Endothelial cell of umbilical vein (primary cell): ENCODE data around the gene LOXL1. TPM values are rescaled to one million over a fixed set of nuclear protein-coding genes. Genes with fewer than 3 reads are reported as not detected.

Experiments
- Bru-seq: library from RNA; stranded (reverse); fragments of 400-500 nt; gene quantifications from one replicate; lab custom pipeline; 2021; lab: Mats Ljungman, UMichigan
- BruChase-seq, 2 experiments: library from RNA; stranded (reverse); fragments of 400-500 nt; gene quantifications; one replicate each; lab custom pipeline; 2021; lab: Mats Ljungman, UMichigan
- BruUV-seq: library from RNA; stranded (reverse); fragments of 400-500 nt; replicated peaks from 2 replicates; lab custom pipeline; 2021; lab: Mats Ljungman, UMichigan
- CTCF ChIA-PET: fragments of 300-600, 350-600 bp; sonication (Branson Sonifier 250); formaldehyde crosslinking; loops from one replicate; lab custom pipeline; 2021; ENCODE audit warnings: antibody characterized with exemption, inconsistent platforms; lab: Charles Lee
- POLR2A ChIA-PET: fragments of 300-600, 350-600 bp; sonication (Branson Sonifier 250); formaldehyde crosslinking; loops from one replicate; lab custom pipeline; 2021; ENCODE audit warnings: antibody characterized with exemption, inconsistent platforms; lab: Charles Lee
- DNase-seq: peaks from one replicate; pipeline ENCODE4 v3.0.0-alpha.2; 2011; ENCODE audit warnings: low read depth, low spot score
- FAIRE-seq: peaks from 2 replicates; lab custom pipeline; 2011; peaks lifted over from hg19 to GRCh38; lab: Jason Lieb, UNC
- H2AFZ ChIP-seq: 2 replicates; pipeline ENCODE4 v1.6.0; 2012; ENCODE audit warnings: low read depth, low read length, control low read depth, inconsistent platforms
- H3K27ac ChIP-seq: 2 replicates; pipeline ENCODE4 v1.5.1; 2011; ENCODE audit warnings: low read depth, mild to moderate bottlenecking, control low read depth, low read length, moderate library complexity; ENCODE audit not compliant: insufficient read depth
- H3K27me3 ChIP-seq, 2 experiments: 2 replicates each; pipeline versions ENCODE4 v1.6.0 to v1.6.1; 2011; ENCODE audit warnings: low read length in 2 of 2, mixed read lengths in 1 of 2; ENCODE audit not compliant: control insufficient read depth in 2 of 2, insufficient read depth in 2 of 2
- H3K36me3 ChIP-seq, 2 experiments: 2 replicates in 1 of 2; 3 replicates in 1 of 2; pipeline ENCODE4 v1.5.1; 2011; ENCODE audit warnings: low read length in 2 of 2, mild to moderate bottlenecking in 1 of 2, moderate library complexity in 1 of 2; ENCODE audit not compliant: control insufficient read depth in 2 of 2, insufficient read depth in 2 of 2; ENCODE audit errors: extremely low read depth in 1 of 2
- H3K4me1 ChIP-seq: 3 replicates; pipeline ENCODE4 v1.5.1; 2011; ENCODE audit warnings: mild to moderate bottlenecking, low read length; ENCODE audit not compliant: control insufficient read depth, insufficient read depth; ENCODE audit errors: extremely low read depth
- H3K4me2 ChIP-seq: 2 replicates; pipeline ENCODE4 v1.6.1; 2011; ENCODE audit warnings: low read length, control low read depth, mixed read lengths; ENCODE audit not compliant: insufficient read depth
- H3K4me3 ChIP-seq, 3 experiments: fragments of 200-600 bp in 1 of 3; sonication (generic), shearing (Covaris generic) in 1 of 3; replicated peaks in 1 of 3; 2 replicates each; pipeline ENCODE4 v1.5.1; 2011 to 2016; ENCODE audit warnings: control low read depth in 3 of 3, low read length in 3 of 3, mild to moderate bottlenecking in 2 of 3, inconsistent platforms in 1 of 3, low read depth in 1 of 3, moderate library complexity in 1 of 3; ENCODE audit not compliant: insufficient read depth in 1 of 3
- H3K79me2 ChIP-seq: 2 replicates; pipeline ENCODE4 v1.6.0; 2012; ENCODE audit warnings: low read length, inconsistent platforms; ENCODE audit not compliant: control insufficient read depth, insufficient read depth
- H3K9ac ChIP-seq: replicated peaks from 2 replicates; pipeline ENCODE3; 2011; ENCODE audit warnings: low read length, control low read depth; ENCODE audit not compliant: insufficient read depth; ENCODE audit errors: extremely low read depth
- H3K9me1 ChIP-seq: replicated peaks from 3 replicates; pipeline ENCODE4 v1.6.0; 2011; ENCODE audit warnings: mild to moderate bottlenecking, low read length; ENCODE audit not compliant: control insufficient read depth, insufficient read depth; ENCODE audit errors: extremely low read depth
- H3K9me3 ChIP-seq: replicated peaks from 2 replicates; pipeline ENCODE4 v1.5.1; 2012; ENCODE audit warnings: low read length, inconsistent platforms; ENCODE audit not compliant: control insufficient read depth, insufficient read depth
- H4K20me1 ChIP-seq: replicated peaks from 2 replicates; pipeline ENCODE3; 2011; ENCODE audit warnings: mild to moderate bottlenecking, low read length; ENCODE audit not compliant: control insufficient read depth, insufficient read depth; ENCODE audit errors: extremely low read depth
- FOS ChIP-seq: IDR thresholded peaks from 2 replicates; pipeline ENCODE4 v1.6.1; 2011; ENCODE audit warnings: mild to moderate bottlenecking, low read length, moderate library complexity, borderline replicate concordance; ENCODE audit not compliant: insufficient read depth
- JUN ChIP-seq: IDR thresholded peaks from 2 replicates; pipeline ENCODE4 v1.6.1; 2011; ENCODE audit warnings: borderline replicate concordance, low read depth; ENCODE audit not compliant: insufficient read length, insufficient read depth
- MYC ChIP-seq: IDR thresholded peaks from one replicate; pipeline ENCODE4 v1.6.1; 2011; ENCODE audit warnings: mild to moderate bottlenecking, low read depth, low read length
- dilution Hi-C: fragments of 300-500 bp; cut with MboI; formaldehyde crosslinking; loops from one replicate; pipeline ENCODE4 v1.15.0; 2019; ENCODE audit warnings: low sequenced_read_pairs; ENCODE audit not compliant: extremely low pct_ligation_motif_present
- intact Hi-C: fragments of 100-400 bp; cut with micrococcal nuclease; formaldehyde crosslinking; loops from one replicate; pipeline ENCODE4 v1.10.0; 2022
- long read RNA-seq: library from polyadenylated mRNA; stranded (forward); transcript quantifications from one replicate; pipeline ENCODE4 v2.0.0, GENCODE V29; 2021
- polyA minus RNA-seq, 3 experiments: library from RNA; depleted of rRNA, polyadenylated mRNA; stranded (reverse); fragments of >200 nt; gene quantifications; 1 replicate in 1 of 3; 2 replicates in 2 of 3; pipeline ENCODE4 v1.2.3, GENCODE V29; 2011
- polyA plus RNA-seq, 4 experiments: library from polyadenylated mRNA; depleted of rRNA in 3 of 4; stranded (reverse) in 3 of 4; unstranded in 1 of 4; fragments of >200 nt; gene quantifications; 2 replicates each; pipeline versions ENCODE4 v1.2.1 to v1.2.3, GENCODE V29; 2011 to 2012; ENCODE audit warnings: missing spikeins in 1 of 4
- total RNA-seq: library from RNA; stranded (reverse); gene quantifications from 2 replicates; pipeline ENCODE4 v1.2.3, GENCODE V29; 2021
- TF ChIP-seq, protein P1 (sequence below), 2 donors: IDR thresholded peaks; 1 replicate in 1 of 2; 2 replicates in 1 of 2; pipeline ENCODE4 v1.5.1; 2011; ENCODE audit warnings: low read length in 2 of 2, mild to moderate bottlenecking in 2 of 2, moderate library complexity in 2 of 2, control low read depth in 1 of 2, inconsistent platforms in 1 of 2, low read depth in 1 of 2; ENCODE audit not compliant: insufficient read depth in 1 of 2; ENCODE audit errors: extremely low read depth in 1 of 2

LOXL1 gene, protein sequence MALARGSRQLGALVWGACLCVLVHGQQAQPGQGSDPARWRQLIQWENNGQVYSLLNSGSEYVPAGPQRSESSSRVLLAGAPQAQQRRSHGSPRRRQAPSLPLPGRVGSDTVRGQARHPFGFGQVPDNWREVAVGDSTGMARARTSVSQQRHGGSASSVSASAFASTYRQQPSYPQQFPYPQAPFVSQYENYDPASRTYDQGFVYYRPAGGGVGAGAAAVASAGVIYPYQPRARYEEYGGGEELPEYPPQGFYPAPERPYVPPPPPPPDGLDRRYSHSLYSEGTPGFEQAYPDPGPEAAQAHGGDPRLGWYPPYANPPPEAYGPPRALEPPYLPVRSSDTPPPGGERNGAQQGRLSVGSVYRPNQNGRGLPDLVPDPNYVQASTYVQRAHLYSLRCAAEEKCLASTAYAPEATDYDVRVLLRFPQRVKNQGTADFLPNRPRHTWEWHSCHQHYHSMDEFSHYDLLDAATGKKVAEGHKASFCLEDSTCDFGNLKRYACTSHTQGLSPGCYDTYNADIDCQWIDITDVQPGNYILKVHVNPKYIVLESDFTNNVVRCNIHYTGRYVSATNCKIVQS
- total RNA-seq (5.2 and 9.2 TPM in 2 replicates), polyA plus RNA-seq (14.4 and 19.3 TPM in 2 replicates), polyA minus RNA-seq (14.3 and 20.0 TPM in 2 replicates), Bru-seq, nascent RNA (percentile 28 among the genes with signal in this experiment), BruChase-seq, experiment 1, labeled RNA remaining after a 6-hour chase (percentile 27 among the genes with signal in this experiment), BruChase-seq, experiment 2, labeled RNA remaining after a 2-hour chase (percentile 29 among the genes with signal in this experiment)
- 10.3 TPM in 2 replicates for polyA plus RNA-seq (2011; cell fraction: cytosol; rRNA removed)
- polyA plus RNA-seq (2011; cell fraction: nucleus; rRNA removed), result 7.4 and 8.2 TPM in 2 replicates
- 16.3 and 32.2 TPM in 2 replicates for polyA plus RNA-seq (2012)
- 1.0 TPM for polyA minus RNA-seq (2011; cell fraction: cytosol; rRNA and poly(A)+ RNA removed)
- polyA minus RNA-seq (2011; cell fraction: nucleus; rRNA and poly(A)+ RNA removed), result 5.2 and 5.3 TPM in 2 replicates
- long read RNA-seq, transcript LOXL1-201 (7 exons, 2,351 nt), result major isoform, 31 of 31 reads
- long read RNA-seq, partial matches to known transcripts, result 0 of 31 reads
- long read RNA-seq, other reads (novel, unspliced or antisense), result 0 of 31 reads

DNA sequence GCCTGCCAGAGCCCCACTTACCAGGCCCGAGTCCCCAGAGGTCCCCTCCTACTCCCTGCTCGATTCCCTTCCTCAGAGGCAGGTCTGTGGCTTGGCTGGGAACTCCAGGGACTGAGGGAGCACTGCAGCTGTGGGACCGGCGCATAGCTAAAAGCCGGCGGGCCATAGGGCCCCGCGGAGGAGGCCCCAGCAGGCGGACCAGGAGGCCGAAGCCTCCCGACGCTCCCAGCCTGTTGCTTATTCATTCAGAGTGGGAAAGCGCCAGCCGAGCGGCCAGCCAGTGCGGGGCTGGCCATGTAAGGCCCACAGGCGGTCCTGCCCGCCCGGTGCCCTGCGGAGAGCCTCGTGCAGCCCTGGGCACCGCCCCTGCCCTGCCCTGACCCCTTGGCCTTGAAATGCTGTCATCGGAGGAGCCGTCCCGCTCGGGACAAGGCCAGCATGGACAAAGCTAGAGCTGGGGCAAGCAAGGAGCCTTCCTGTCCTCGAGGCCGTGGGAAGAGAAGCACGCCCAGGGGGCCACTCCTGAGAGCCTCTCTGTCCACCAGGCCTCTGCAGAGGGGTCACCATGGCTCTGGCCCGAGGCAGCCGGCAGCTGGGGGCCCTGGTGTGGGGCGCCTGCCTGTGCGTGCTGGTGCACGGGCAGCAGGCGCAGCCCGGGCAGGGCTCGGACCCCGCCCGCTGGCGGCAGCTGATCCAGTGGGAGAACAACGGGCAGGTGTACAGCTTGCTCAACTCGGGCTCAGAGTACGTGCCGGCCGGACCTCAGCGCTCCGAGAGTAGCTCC is at the start of gene LOXL1:
Gene LOXL1, plus strand, starts transcription at position 244 of the 784 bp plus-strand sequence. Its CDS starts 322 bp downstream, at position 566.
- Histone ChIP-seq H3K4me3 (peak within 1 kb of the TSS in 1 of 3 experiments; percentile 45), H2AFZ (peak within 1 kb of the TSS; percentile 79), H3K9me1 (no peaks in the 10 kb centered on the region), H3K4me2 (peak within 1 kb of the TSS; percentile 9), H3K4me1 (peaks cover 21% of the 10 kb centered on the region), H3K36me3 (no peaks in the 10 kb centered on the region), H3K79me2 (no peaks in the 10 kb centered on the region), H3K9ac (no peak within 1 kb of the TSS), H3K27me3 (no peaks in the 10 kb centered on the region), H3K9me3 (no peaks in the 10 kb centered on the region), H4K20me1 (no peaks in the 10 kb centered on the region), H3K27ac (no peak within 1 kb of the TSS)
- no TSS peak for BruUV-seq
- dilution Hi-C loops (no loop called here), intact Hi-C loops (loop anchor here (1.0 to 2.0 kb wide), 2 partner anchors 25 to 68 kb away; partner anchors contain the start of gene PML)
- TF ChIP-seq JUN, result no peak
- no peak for TF ChIP-seq MYC
- no peak for TF ChIP-seq FOS
- TF ChIP-seq, protein P1, sequence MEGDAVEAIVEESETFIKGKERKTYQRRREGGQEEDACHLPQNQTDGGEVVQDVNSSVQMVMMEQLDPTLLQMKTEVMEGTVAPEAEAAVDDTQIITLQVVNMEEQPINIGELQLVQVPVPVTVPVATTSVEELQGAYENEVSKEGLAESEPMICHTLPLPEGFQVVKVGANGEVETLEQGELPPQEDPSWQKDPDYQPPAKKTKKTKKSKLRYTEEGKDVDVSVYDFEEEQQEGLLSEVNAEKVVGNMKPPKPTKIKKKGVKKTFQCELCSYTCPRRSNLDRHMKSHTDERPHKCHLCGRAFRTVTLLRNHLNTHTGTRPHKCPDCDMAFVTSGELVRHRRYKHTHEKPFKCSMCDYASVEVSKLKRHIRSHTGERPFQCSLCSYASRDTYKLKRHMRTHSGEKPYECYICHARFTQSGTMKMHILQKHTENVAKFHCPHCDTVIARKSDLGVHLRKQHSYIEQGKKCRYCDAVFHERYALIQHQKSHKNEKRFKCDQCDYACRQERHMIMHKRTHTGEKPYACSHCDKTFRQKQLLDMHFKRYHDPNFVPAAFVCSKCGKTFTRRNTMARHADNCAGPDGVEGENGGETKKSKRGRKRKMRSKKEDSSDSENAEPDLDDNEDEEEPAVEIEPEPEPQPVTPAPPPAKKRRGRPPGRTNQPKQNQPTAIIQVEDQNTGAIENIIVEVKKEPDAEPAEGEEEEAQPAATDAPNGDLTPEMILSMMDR (IDR thresholded peaks at IDR 0.05; ENCODE audit: extremely low read depth in 1 of 2, insufficient read depth in 1 of 2, low read depth in 1 of 2, low read length in 2 of 2), result no peak
- FAIRE-seq (peak; percentile 52), DNase-seq (peak; percentile 56)
- POLR2A ChIA-PET, result interaction anchor here (0.6 to 1.2 kb wide), 2 partner anchors 9 to 293 kb away, joined by 3 read pairs; partner anchors contain the start of gene NPTN
- CTCF ChIA-PET, result interaction anchor here (0.7 to 3.0 kb wide), 12 partner anchors 9 to 110 kb away, joined by 3 to 20 read pairs (median 7); no protein-coding TSS in a partner anchor
